ENCODE data around the gene SETD1A.

DNA sequence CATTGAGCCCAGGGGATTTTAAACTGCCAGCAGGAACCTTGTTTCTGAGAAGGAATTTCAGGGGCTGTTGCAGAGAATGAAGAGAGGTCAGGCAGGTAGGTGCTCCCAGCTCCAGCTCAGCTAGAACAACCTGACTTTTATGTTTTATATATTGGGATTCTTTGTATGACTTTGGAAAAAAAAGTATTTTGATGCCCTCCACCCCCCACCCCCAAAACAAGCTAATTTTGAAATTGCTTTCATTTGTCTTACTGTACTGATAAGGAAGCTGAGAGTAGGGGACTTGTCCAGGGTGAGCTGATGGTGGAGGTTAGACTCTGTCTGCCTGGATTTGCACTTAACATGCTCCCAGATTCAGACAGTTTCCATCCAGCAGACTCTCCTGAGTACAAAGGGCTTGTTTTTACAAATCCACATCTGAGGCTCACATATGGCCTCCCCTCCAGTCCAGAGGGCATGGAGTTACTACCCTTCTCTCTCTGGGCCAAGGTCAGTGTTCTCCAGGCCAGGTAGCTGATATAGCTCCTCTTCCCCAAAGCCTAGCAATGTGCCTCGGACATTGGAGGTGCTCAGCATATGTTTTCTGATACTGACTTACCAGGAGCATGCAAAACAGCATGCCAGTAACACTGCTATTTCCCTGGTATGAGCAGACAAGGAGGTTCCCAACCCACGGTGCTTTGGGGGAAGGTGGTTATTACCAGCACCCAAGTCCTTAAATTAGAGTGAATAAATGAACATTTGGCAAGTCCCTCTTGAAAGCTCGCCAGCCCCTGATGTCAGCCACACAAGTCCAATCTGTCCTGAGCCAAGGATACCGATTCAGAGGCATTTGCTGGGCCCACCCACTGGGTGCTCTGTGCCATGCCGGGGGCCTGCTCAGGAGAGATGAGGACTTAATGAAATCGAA is 41.6 kb downstream of the SETD1A start:
- TF ChIP-seq, protein P1, sequence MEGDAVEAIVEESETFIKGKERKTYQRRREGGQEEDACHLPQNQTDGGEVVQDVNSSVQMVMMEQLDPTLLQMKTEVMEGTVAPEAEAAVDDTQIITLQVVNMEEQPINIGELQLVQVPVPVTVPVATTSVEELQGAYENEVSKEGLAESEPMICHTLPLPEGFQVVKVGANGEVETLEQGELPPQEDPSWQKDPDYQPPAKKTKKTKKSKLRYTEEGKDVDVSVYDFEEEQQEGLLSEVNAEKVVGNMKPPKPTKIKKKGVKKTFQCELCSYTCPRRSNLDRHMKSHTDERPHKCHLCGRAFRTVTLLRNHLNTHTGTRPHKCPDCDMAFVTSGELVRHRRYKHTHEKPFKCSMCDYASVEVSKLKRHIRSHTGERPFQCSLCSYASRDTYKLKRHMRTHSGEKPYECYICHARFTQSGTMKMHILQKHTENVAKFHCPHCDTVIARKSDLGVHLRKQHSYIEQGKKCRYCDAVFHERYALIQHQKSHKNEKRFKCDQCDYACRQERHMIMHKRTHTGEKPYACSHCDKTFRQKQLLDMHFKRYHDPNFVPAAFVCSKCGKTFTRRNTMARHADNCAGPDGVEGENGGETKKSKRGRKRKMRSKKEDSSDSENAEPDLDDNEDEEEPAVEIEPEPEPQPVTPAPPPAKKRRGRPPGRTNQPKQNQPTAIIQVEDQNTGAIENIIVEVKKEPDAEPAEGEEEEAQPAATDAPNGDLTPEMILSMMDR (IDR thresholded peaks at IDR 0.05; ENCODE audit: low read depth, low read length) = no peak
- no peak for TF ChIP-seq EZH2phosphoT487 (IDR thresholded peaks at IDR 0.05; ENCODE audit: low read depth)
